Measurements from ENCODE around the gene NCAPD2.
"Not testable (repeated sequence)": the region's sequence is repeated elsewhere in the genome, so short reads cannot be mapped to it uniquely, and the experiment has no call there.

NCAPD2 gene

DNA sequence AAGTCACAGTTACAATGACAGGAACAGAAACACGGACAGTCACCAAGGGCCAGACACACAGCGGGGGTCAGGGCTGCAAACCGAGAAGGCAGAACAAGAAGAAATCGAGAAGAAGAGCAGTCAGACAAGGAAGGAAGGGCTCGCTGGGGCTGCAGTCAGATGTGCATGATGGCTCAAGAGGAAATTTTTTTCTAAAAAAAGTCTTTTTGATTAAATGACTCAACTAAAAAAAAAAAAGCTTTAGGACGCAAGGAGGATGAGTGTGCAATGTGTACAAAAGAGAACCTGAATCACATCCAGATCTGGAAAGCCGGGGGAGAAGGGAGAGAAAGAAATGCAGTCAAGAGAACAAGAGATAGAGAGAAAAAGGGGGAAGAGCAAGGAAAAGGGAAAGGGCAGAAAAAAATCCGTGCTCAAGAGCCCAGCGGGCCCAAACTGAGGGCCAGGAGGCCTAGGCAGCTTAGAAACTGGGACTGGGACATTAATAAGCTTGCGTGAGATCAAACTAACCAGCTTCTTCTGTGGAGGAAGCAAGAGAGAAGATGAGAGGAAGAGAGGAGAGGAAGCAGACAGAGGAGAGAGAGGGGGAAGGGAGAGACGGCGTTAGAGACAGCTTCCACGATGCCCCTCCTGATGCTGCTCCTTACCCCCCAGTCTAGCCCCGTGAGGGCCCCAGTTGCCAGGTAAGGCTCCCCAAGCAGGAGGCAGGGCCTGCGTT, 55.2 kb downstream of the NCAPD2 start:
- peak; percentile 69 to 71 for DNase-seq (ENCODE audit: low read depth in 2 of 2)

DNA sequence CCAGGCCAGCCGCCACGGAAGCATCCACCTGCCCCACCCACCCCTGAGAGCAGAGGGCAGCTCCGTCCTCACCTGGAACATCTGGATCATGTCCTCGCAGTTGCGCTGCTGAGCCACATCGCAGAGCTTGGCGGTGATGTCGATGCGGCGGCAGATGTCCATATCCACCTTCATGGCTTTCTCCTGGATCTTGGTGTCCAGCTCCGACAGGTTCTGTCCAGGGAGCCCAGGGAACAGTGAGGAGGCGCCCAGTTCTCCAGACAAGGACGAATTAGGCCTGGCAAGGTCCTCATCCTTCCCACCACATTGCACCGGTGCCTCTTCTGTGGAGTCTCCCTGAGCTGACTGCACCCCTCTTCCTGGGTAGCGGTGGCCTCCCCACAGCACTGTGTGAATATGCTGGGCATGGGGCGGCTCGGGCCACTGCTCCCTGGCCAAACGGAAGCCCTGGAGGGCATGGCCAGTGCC, 55.8 kb downstream of the NCAPD2 start:
- no peak for DNase-seq (ENCODE audit: low read depth in 2 of 2)

GRCh38 chr12:6550294-6551062, 56.6 kb downstream of the NCAPD2 start:
- DNase-seq (ENCODE audit: low read depth in 2 of 2), result no peak

DNA sequence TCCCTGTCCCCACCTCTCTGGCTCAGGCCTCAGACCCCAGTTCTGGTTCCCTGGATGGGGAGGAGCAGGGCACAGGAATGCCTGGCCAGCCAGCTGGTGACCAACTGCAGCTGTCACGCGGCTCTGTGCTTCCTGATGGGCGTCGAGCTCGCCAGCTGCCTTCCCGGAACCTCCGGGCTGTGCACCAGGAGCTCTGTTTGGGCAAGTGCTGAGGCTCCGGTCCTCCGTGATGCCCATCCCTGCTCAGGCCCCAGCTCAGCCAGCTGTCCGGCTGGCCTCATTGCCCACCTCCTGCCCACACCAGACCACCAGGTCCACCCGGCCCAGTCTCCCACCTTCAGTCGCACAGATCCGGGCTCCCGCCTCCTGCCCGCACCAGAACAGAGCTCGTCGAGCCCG, 57.2 kb downstream of the NCAPD2 start:
- no peak for DNase-seq (ENCODE audit: low read depth in 2 of 2)

DNA sequence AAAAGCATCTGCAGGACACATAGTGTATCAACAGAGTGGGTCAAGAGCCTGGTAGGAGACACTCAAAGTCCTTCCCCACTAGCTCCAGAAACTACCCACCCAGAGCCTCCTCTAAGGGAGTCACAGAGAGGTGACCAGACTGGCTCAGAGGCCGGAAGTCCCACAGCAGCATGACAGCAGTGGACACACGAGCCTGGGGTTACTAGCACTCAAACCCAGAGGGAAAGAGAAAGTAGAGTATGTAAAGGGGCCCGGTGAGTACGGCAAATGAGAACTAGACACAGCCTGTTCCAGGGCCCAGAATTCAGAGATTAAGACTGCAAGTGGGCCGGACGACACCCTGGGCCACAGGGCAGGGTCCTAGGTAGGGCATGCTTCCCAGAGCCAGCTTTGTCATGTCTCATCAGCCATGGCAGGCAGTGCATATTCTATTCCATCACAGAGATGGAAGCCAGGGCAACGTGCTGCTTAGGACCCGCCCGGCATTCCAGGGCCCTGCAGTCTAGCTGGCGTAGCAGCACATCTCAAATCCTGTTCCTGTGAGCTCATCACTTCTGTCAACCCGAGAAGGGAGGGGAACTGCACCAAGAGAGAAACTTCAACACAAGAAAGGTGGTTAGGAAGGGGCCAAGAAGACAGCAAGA, 57.7 kb downstream of the NCAPD2 start:
- DNase-seq (ENCODE audit: low read depth in 2 of 2), result no peak

- DNase-seq (ENCODE audit: low read depth in 2 of 2), result no peak
These were observed 58.2 kb downstream of the NCAPD2 start for GRCh38 chr12:6552140-6552551.

DNA sequence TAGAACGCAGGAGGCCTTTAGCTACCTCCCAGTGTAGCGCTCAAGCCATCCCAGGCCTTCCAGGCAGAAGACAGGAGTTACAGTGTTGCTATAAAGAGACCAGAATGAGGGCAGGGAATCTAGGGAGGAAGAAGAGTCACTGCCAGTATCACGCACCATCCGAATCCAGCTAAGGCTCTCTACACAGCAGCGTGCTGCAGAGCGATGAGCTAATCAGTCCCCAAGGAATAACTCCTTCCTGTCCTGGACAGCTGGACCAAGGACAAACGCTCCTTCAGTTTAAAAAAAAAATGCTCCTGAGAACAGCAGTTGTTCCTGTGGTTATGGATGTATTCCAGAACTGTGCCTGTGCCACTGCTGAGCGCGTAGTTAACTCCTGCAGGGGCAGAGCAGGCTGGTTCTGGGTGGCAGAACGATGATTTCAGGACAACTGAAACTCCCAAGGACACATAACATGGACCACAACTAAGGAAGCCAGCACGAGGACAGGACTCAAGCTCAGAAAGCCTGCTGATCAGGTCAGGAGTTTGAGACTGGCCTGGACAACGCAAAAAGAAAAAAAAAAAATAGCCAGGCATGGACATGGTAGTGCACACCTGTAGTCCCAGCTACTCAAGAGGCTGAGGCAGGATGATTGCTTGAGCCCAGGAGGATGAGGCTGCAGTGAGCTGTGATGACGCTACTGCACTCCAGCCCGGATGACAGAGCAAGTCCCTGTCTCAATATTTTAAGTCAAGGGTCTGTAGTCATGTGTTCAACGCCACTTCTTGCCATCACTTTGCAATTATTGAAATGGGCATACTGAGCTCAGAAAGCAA, 59.4 kb downstream of the NCAPD2 start:
- DNase-seq (ENCODE audit: low read depth in 2 of 2), result no peak

- no peak for DNase-seq (ENCODE audit: low read depth in 2 of 2)
These were observed 60.5 kb downstream of the NCAPD2 start for GRCh38 chr12:6554168-6555017.

DNA sequence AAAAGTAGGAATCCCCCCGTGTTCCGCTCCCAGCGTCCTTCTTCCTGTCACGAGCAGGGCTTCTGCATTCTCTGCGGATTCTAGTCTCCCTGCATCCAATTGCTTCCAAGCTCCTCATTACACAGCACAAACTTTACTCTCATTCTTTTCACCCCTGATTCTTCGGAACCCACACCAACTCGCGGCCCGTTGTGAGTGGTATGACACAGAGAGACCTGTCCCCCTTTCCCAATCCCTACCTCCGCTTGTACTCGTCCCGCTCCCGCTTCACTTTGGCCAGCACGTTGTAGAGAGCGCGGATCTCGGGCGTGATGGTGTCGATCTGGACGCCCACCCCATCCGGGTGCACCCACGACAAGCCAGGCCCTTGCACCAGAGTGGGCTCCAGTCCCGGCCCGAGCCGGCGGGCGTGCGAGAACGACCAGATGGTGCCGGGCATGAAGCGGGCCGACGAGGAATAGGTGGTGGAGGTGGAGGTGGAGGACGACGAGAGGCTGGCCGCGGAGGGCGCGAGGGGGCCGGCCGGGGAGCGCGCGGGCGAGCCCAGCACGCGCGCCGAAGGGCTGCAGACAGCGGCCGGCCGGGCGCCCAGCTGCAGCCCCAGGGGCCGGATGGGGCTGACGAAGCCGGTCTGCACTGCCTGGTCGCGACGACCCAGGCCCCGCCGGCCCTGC, 61.3 kb downstream of the NCAPD2 start:
- DNase-seq (ENCODE audit: low read depth in 2 of 2), result no peak

DNA sequence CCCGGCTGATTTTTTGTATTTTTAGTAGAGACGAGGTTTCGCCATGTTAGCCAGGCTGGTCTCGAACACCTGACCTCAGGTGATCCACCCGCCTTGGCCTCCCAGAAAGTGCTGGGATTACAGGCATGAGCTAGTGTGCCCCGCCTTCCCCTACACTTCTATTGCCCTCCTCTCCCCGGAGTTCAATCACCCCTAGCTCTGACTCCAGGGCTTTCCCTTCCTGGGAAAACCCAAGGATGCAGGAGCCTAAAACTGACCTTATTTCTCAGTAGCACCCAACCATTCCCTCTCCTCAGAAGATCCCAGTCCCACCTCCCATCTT, 62.6 kb downstream of the NCAPD2 start:
- DNase-seq (ENCODE audit: low read depth in 2 of 2), result not testable (repeated sequence)

DNA sequence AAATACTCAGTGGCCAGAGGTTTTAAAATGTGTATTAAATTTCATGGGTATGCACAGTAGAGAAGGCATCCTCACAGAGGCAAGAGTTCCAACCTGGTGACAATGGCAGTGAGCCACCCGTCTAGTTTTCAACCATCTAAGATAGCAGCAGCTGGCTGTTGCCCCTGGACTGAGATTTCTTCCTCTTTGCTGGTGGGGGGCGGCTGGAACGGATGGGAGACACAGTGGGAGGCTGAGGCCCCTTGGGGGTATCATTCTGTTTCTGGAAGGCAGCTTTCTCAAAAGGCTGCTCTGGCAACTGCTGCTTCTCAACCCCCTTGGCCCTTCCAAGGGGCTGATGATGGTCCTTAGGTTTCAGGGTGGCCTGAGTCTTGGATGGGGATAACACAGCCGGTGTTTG, 63.0 kb downstream of the NCAPD2 start:
- no peak for DNase-seq (ENCODE audit: low read depth in 2 of 2)

DNA sequence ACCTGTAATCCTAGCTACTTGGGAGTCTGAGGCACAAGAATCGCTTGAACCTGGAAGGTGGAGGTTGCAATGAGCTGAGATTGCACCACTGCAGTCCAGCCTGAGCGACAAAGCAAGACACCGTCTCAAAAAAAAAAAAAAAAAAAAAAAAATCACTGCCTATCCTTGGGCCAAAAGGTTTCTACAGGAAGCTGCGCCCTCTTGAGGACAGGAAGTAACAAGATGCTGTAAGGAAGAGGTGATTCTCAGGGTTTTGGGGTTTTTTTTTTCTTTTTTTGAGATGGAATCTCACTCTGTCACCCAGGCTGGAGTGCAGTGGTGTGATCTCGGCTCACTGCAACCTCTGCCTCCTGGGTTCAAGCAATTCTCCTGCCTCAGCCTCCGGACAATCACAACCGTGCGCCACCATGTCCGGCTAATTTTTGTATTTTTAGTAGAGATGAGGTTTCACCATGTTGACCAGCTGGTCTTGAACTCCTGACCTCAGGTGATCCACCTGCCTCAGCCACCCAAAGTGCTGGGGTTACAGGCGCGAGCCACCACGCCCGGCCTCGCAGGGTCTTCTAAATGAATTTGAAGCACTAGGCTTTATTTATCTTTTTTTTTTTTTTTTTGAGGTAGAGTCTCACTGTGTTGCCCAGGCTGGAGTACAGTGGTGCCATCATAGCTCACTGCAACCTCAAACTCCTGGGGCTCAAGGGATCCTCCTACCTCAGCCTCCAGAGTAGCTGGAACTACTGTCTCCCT, 64.3 kb downstream of the NCAPD2 start:
- DNase-seq (ENCODE audit: low read depth in 2 of 2), result not testable (repeated sequence)

DNA sequence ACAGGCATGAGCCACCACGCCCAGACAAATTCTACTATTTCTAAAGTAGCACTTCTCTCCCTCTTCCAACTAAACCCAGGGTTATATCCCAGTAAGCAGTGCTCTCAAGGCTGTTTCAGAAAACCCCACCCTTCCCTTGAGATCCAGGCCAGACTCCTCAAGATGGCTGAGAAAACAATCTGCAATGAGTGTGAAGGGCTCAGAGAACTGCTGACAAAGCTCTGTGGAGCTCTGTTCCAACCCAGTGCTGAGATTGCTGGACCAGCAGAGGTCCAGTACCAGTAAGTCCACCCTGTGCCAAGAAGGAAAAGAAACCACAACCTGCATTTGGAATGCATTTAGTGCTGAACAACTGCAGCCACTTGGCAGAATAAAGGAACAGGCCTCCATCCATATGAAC, 65.6 kb downstream of the NCAPD2 start:
- DNase-seq (ENCODE audit: low read depth in 2 of 2), result no peak

DNA sequence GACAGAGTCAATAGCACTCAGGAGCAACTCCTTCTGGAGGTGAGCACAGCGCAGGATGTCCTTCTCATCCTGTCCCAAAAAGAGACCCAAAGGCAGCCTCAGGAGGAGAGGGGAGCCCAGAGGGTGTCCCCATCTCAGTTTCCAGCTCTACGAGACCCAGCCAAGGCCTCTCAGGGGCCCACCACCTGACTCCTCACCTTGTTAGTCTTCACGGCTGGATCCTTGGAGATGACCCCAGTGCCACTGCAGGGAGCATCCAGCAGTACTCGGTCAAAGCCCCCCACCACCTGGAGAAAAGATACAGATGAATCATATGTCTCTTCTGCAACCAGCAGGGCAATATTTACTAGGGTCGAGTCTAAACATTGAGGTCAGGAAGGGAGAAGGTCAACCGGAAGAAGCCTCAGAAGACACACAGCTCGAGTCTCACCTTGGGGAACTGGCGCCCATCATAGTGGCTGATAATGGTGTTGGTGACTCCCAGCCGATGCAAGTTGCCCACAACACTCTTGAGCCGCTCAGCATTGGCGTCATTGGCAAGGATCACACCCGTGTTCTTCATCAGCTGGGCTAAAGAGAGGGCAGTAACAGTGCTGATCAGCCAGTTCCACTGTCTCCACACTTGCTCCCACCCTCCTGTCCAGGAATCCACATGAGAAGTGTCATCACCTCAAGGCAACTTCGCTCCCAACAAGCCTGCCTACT, 66.8 kb downstream of the NCAPD2 start:
- no peak for DNase-seq (ENCODE audit: low read depth in 2 of 2)

DNA sequence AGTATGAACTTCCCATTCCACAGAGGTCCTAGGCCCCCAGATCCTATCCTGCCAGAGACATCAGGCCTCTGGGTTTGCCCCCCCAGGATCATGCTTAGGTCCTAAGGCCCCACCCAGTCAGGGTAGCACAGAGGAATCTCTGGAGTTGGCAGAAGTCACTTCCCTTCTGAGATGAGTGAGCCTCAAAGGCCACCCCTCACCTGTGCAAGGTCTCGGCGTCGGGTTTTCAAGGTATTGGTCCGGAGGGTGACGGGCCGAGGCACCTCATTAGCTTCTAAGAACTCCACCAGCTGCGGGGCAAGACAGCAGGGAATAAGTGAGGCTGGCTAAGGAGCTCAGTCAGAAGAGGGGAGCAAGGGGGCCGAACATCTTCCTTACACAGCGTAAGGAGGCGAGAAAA, 69.0 kb downstream of the NCAPD2 start:
- DNase-seq (ENCODE audit: low read depth in 2 of 2), result no peak

DNA sequence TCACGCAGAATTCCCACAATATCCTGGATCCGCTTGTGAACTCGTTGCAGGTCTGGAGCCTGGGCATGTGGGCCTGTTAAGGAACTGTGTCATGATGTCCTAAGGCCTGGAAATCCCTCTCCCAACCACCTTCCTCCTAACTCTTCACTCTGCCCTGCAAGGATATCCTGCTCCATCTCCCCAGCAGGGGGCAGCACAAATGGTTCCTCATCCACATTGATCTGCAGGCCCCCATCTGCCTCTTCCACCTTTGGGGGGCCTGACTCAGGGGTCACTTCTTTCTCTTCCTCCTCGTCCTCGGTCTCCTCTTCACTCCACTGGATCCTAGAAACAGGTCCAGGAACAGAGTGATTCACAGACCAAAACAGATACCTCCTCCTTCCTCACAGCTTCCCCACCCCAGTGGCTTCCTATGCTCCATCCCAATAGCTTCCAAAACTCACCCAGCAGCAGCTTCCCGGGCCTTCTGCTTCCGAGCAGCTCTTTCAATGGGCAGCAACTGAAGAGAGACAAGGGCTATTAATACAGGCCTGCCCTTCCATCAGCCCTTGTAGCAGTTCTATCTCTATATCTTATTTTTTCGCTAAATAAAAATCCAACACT, 69.6 kb downstream of the NCAPD2 start:
- DNase-seq (ENCODE audit: low read depth in 2 of 2), result no peak

- DNase-seq (ENCODE audit: low read depth in 2 of 2), result no peak
These were observed 73.3 kb downstream of the NCAPD2 start for GRCh38 chr12:6567112-6567670.

DNA sequence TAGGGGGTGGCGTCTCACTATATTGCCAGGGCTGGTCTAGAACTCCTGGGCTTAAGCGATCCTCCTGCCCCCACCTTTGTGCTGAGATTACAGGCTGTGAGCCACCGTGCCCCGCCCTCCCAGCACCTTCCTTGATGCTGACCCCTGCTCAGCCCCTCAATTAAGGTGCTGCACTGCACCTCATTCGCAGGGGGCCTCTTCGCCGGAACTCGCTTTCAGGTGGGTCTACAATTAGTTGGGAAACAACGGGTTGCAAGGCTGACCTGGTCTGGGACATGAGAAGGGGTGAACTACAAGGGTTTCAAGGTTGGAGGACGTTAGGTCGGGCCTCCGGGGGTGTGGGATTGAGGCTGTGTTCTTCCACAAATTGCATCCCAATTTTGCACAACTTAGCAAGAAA, 75.4 kb downstream of the NCAPD2 start:
- DNase-seq (ENCODE audit: low read depth in 2 of 2), result no peak
